ENCODE data around the gene DLX2.
A peak's percentile ranks its signal among the peaks of the same experiment; 100 is the strongest.

The DLX2 gene

DNA sequence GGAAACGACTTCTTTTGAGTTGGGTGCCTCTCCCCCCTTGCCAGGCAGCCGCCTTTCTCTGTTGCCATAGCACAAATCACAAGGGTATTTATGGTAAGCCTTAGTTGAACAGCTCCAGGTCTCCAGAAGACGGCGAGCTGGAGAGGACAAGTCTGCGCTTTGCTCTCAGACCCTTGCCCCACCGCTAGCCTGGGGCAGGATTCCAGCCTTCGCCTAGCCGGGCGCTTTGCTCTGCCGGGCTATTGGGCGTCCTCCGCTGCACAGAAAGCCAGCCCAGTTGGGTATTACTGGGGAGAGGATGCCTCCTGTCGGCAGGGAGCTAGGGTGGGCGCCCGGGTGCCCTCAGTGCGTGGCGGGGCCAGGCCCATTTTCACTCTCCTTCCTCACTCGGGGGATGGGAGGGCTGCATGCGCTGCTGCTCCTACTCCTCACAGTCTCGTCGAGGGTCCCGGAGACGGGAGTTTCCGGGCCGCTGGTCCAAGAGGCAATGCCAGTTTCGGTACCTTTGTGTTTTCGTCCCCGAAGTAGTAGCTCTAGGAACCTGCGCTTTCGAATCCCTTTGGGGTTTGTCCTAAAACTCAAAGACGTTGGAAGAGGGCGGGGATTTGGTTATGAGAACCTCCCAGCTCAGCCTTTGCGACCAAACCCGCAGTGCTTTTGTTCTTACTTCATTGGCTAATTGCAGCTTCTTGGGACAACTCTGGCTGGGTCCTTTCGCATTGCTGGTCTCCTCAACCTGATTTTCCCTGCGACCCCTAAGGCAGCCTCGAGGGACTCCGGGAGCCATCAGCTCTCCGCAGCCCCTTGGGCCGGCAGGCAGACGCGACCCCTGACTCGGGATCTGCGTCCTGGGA is 3.6 kb upstream of the DLX2 start:
- DNase-seq: no peak

DNA sequence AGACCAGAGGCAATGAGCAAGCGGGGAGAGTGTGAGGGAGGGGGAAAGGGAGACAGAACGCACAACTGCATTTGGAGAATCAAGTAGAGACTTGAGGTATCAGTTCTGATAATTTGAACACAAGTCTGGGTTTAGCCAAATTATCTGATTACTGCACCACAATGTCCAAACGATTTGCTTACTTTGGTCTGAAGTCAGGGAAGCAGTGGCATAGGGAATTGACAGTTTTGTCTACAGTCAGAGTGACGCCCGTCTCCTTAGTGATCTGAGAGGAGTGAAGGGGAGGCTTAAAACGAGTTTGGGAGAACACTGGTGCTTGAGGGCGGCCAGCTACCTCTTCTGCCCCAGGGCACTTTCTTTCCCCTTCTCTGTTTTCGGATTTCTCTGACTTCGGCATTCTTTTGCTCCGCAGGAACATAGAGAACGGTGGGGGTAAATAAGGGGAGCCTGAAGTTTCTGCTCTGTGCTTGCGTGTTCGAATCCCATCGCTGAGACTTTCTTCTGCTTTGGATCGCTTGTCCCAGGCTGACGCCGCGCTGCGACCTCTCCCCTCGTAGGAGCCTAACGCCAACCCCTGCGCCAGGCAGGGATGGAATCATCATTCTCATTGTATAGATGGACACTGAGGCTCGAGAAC is 2.9 kb upstream of the DLX2 start:
- no peak for DNase-seq

GRCh38 chr2:172103471-172104272 is 972 bp upstream of the DLX2 start:
- peak; percentile 26 for DNase-seq

- no peak for DNase-seq
These were observed 794 bp downstream of the DLX2 start for GRCh38 chr2:172101821-172102390.

GRCh38 chr2:172100935-172101820 is 1.5 kb downstream of the DLX2 start:
- DNase-seq: no peak

DNA sequence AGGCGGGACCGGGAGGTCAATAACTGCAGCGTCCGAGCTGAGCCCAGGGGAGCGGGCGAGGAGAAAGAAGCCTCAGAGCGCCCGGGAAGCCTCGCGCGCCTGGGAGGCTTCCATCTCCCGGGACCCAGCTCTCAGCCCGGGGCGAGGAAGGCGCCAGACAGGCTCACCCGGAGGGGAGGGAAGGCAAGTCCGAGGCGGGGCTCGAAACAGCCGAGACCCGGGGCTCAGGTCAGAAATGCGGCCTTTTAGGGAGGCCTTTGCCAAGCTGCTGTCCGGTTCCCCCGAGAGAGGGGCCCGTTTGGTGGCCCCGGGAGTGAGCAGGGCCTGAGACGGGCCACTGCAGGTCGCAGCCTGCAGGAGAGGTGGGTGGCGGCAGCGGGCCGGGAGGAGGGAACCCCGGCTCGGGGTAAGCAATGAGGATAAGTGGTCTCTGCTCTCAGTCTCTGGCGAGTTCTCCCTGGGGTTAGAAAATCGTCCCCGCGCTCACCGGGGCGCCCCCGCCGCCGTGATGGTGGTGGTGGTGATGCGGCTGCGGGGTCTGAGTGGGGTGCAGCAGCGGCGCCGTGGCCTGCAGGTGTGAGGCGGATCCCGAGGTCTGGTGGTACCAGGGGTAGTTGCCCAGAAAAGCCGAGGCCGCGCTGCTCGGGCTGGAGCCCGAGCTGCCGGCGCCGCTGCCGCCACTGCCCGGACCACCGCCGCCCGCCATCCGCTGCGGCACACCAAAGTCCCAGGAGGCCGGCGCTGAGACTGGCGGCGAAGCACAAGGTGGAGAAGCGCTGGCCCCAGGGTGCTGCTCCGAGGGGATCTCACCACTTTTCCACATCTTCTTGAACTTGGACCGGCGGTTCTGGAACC is 2.4 kb downstream of the DLX2 start:
- DNase-seq: no peak

GRCh38 chr2:172099472-172100079 is 3.1 kb downstream of the DLX2 start:
- no peak for DNase-seq

DNA sequence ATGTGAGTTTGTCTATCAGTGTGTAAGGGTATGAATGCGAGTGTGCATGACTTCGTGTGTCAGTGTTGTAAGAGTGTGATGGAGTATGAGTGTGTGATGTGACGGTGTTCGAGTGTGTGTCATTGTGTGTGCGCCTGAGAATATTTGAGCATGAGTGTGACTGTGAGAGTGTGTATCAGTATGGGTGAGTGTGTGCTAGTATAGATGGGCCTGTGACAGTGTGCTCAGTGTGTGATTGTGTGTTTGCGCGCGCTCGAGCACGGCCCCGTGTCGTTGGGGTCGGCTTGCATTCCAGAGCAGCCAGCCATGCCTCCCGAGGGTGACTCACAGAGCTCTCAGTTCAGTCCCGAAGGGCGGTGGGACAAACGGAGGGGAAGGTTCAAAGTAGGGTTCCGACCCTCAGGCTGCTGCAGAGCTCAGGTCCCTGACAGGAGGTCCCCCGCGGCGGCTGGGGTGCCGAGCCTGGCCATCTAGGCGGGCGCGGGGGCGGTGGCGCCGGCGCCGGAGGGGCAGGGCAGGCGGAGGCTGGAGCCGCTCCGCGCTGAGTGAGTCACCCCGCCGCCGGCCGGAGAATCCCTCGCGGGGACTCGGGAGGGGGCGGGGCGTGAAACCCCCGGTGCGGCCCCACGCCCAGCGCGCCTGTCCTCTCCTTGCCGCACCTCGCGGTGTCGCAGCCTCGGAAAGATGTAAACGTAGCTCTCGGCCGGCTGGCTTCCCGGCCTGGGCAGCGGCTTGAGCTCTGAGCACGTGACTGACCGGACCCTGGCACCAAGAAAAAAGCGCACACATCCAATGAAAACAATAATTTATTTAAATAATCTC is 3.8 kb downstream of the DLX2 start:
- no peak for DNase-seq

DNA sequence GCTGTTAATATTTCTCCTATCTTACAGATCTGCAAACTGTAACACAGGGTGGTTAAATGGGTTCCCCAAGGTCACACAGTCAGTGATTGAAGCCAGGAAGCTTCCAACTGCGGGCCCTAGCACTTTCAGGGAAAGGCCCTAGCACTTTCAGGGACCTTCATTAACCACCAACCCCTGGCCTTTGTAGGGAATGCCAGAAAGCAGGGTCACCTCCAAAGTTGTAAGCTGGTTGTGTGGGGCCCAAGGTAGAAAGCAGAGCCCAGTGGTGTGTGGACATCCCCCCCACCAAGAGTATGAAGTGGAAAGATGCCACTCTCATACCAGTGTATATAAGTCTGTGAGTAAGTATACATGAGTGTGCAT is 4.4 kb downstream of the DLX2 start:
- DNase-seq: no peak

- DNase-seq: peak; percentile 69
These were observed 5.1 kb downstream of the DLX2 start for GRCh38 chr2:172097557-172098131.

GRCh38 chr2:172096626-172097547 is 5.8 kb downstream of the DLX2 start:
- peak; percentile 61 for DNase-seq

DNA sequence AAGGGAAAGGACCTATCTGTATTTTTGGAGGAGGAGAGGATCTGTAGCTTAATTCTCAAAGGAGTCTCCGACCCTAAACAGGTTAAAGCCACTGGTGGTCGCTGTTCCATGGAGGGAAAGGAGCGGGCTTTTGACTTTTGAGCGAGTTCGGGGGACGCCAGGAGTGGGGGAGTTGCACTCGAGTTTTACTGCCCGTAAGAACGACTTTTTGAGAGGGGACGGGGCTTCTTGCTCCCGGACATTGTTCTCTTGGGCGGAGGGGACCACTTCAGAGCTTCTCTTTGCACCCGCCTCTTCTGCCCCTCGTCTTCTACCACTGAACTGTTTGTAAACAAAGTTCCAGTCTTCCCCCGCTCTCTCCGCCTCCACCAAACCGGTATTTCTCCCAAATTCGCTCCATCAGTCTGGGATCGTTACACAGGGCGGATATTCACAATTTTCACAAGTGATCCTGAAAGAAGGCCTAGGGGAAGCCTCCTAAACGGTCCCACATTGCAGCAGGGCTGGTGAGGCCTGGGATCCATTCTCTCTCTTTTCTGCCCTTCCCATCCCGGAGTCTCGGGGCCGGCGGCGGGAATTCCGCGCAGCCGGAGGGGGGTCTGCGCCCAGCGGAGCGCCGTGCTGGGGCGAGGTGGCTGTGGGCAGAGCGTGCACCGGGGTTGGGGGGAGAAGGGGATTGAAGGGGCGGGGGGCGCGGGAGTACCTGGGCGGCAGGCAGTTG is 6.6 kb downstream of the DLX2 start:
- peak; percentile 36 for DNase-seq

- no peak for DNase-seq
These were observed 7.4 kb downstream of the DLX2 start for GRCh38 chr2:172095146-172095904.

DNA sequence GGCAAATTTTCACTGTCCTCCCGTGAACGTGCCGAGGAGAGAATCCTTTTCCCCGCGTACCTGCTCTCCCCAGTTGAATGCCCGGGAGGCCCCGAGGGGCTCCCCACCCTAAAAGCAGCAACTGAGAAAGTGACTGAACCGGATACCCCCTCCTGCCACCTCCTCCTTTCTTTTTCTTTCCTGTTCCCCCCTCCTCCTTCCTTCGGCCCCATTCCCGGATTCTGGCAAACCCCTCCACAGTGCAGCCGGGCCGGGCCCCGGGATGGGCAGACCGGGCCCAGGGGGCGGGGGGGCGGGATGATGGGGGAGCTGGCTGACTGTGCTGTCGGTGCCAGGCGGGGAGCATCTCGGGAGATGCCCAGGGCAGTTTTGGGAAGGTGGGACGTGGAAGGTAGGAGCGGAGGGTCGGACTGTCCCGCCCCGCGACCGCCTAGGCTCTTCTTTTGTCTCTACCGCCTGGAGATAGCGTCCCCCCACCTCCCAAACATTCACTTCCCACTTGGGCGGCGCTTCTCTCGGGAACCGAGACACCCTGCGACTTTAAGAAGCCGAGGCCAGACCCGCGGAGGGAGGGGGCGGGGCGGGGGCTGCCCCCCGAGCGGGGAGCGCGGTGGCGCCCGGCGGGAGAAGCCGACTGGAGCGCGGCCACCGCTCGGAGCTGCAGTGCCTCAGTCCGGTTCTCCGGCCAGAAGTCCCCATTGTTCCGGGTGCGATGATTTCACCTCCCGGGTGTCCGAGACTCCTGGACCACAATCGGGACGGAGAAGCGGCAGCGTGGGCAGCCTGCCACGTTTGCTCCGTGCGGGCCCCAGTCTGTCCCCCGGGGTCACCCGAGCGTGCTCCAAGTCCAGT is 8.2 kb downstream of the DLX2 start:
- no peak for DNase-seq

- no peak for DNase-seq
These were observed 9.0 kb downstream of the DLX2 start for GRCh38 chr2:172093416-172094293.

All from NCI-H1694 (cell line).